Osteoblast (primary cell): Measurements from ENCODE around the gene CDKAL1. TPM values are rescaled to one million over a fixed set of nuclear protein-coding genes. Genes with fewer than 3 reads are reported as not detected.
A peak's percentile ranks its signal among the peaks of the same experiment; 100 is the strongest.

Experiments used
- DNase-seq: peaks from one replicate; pipeline ENCODE4 v3.0.0; 2011; ENCODE audit warnings: low spot score, mixed read lengths; ENCODE audit not compliant: insufficient read length; ENCODE audit errors: missing footprints
- H2AFZ ChIP-seq: 2 replicates; pipeline ENCODE4 v1.6.0; 2011; ENCODE audit warnings: mild to moderate bottlenecking, low read length
- H3K27ac ChIP-seq: 2 replicates; pipeline ENCODE4 v1.5.1; 2011; ENCODE audit warnings: mild to moderate bottlenecking, low read depth, low read length, moderate library complexity
- H3K27me3 ChIP-seq: 2 replicates; pipeline ENCODE4 v1.6.0; 2012; ENCODE audit warnings: mild to moderate bottlenecking, control low read depth, inconsistent platforms, low read length, moderate library complexity; ENCODE audit not compliant: insufficient read depth
- H3K36me3 ChIP-seq: 2 replicates; pipeline ENCODE4 v1.5.1; 2011; ENCODE audit warnings: mild to moderate bottlenecking, low read length, control low read depth, moderate library complexity; ENCODE audit not compliant: insufficient read depth
- H3K4me1 ChIP-seq: 2 replicates; pipeline ENCODE4 v1.5.1; 2011; ENCODE audit warnings: mild to moderate bottlenecking, low read length, control low read depth, moderate library complexity; ENCODE audit not compliant: insufficient read depth
- H3K4me2 ChIP-seq: 2 replicates; pipeline ENCODE4 v1.6.0; 2011; ENCODE audit warnings: mild to moderate bottlenecking, low read length; ENCODE audit not compliant: insufficient read depth
- H3K4me3 ChIP-seq: fragments of 200-600 bp; sonication (generic); 3 replicates; pipeline ENCODE4 v1.5.1; 2012; ENCODE audit warnings: mild to moderate bottlenecking, low read length, inconsistent platforms; ENCODE audit not compliant: insufficient read depth
- H3K79me2 ChIP-seq: 2 replicates; pipeline ENCODE4 v1.6.0; 2012; ENCODE audit warnings: mild to moderate bottlenecking, low read length, control low read depth, inconsistent platforms; ENCODE audit not compliant: insufficient read depth
- H3K9me3 ChIP-seq: 2 replicates; pipeline ENCODE4 v1.5.1; 2011; ENCODE audit warnings: low read depth, low read length, control low read depth
- H4K20me1 ChIP-seq: 2 replicates; pipeline ENCODE4 v1.6.0; 2012; ENCODE audit warnings: mild to moderate bottlenecking, low read length, control low read depth; ENCODE audit not compliant: insufficient read depth
- total RNA-seq: library from RNA; depleted of rRNA; stranded (reverse); fragments of >200 nt; gene quantifications from 2 replicates; pipeline ENCODE4 v1.2.3, GENCODE V29; 2012
- TF ChIP-seq, protein P1 (sequence below): IDR thresholded peaks from 2 replicates; pipeline ENCODE4 v1.5.1; 2011; ENCODE audit warnings: mild to moderate bottlenecking, low read depth, low read length, moderate library complexity; ENCODE audit errors: extremely low read depth

The CDKAL1 gene
- total RNA-seq, 1 donor: 18.5 TPM

DNA sequence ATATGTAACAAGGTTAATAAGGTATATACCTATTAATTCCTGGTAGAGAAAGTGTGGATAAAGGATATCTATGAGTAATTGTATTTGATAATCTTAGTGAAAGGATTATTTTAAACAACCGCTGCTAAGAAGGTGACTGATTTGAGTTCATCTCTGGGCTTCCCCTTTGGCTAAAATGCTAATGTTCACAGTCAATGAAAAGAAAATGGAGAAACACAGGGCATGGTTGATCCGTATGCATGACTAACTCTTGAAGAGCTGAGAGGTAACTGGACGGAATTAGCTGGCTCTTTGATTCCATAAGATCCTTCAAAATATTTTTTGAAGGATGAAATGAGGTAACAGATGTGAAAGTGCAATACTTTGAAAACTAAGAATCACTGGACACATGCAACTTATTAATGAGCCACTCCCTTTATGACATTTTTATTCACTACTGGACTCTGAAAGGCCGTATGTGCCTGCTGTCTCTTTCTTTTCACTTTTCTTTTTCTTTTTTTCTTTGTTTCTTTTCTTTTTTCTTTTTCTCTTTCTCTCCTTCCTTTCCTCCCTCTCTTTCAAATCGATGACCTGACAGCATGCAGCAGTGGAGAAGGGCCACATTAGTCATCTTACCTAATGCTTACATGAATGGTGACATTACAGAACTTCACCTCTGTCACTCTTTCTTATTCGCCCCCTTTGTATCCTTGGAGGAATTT is 464.6 kb downstream of the CDKAL1 start:
- Histone ChIP-seq H3K79me2 (no peaks in the 10 kb centered on the region), H4K20me1 (no peaks in the 10 kb centered on the region), H3K36me3 (no peaks in the 10 kb centered on the region), H2AFZ (no peak overlapping the region), H3K27me3 (no peaks in the 10 kb centered on the region), H3K4me2 (no peak overlapping the region), H3K4me1 (peaks cover 32% of the 10 kb centered on the region), H3K4me3 (no peak overlapping the region), H3K27ac (no peak overlapping the region), H3K9me3 (no peaks in the 10 kb centered on the region)
- DNase-seq: no peak
- TF ChIP-seq, protein P1, sequence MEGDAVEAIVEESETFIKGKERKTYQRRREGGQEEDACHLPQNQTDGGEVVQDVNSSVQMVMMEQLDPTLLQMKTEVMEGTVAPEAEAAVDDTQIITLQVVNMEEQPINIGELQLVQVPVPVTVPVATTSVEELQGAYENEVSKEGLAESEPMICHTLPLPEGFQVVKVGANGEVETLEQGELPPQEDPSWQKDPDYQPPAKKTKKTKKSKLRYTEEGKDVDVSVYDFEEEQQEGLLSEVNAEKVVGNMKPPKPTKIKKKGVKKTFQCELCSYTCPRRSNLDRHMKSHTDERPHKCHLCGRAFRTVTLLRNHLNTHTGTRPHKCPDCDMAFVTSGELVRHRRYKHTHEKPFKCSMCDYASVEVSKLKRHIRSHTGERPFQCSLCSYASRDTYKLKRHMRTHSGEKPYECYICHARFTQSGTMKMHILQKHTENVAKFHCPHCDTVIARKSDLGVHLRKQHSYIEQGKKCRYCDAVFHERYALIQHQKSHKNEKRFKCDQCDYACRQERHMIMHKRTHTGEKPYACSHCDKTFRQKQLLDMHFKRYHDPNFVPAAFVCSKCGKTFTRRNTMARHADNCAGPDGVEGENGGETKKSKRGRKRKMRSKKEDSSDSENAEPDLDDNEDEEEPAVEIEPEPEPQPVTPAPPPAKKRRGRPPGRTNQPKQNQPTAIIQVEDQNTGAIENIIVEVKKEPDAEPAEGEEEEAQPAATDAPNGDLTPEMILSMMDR: no peak

DNA sequence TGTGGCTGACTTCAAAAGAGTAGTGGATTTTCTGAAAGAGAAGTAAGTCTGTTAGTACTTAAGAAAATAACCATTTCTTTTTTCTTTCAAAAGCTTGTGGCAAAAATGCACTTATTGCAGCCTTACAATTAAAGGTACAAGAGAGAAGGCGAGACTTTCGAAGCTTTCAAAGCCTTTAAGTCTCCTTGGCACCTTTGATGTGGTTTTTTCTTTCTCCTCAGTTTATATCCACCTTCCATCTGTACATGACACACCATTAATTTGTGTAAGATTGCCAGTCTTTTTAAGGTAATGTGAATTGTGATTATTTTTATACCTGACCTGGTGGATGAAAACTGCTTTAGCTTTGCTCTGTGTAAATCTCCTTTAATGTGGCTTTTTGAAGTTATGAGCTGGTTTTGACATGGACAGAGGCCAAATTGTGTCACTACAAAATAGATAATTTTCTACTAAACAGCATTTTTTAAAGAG is 466.1 kb downstream of the CDKAL1 start:
- H4K20me1 ChIP-seq: no peaks in the 10 kb centered on the region
- no peak overlapping the region for H3K4me3 ChIP-seq
- H3K4me2 ChIP-seq: no peak overlapping the region
- no peaks in the 10 kb centered on the region for H3K9me3 ChIP-seq
- H3K27me3 ChIP-seq: no peaks in the 10 kb centered on the region
- no peaks in the 10 kb centered on the region for H3K79me2 ChIP-seq
- peaks cover 46% of the 10 kb centered on the region for H3K4me1 ChIP-seq
- H3K27ac ChIP-seq: no peak overlapping the region
- no peak overlapping the region for H2AFZ ChIP-seq
- H3K36me3 ChIP-seq: no peaks in the 10 kb centered on the region
- DNase-seq: no peak
- TF ChIP-seq, protein P1: no peak

DNA sequence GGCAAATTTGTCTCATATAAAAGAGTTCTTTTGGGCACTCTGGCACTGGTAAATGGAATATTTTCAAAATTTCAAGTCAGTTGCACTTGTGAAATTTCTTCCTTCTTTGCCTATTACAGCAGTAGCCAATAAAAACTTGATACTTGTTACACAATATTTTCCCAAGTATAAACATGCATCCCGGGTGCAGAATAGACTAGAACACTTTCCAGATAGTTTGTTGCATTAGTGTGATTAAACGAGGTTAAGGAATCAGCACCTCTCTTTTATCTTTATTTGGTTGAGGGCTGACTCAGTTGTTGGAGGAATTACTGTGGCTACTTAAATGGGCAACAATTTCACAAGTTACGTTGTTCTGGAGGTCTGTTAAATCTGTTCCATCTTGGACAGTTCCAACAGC is 467.5 kb downstream of the CDKAL1 start:
- Histone ChIP-seq H3K27ac (no peak overlapping the region), H3K9me3 (no peaks in the 10 kb centered on the region), H3K79me2 (no peaks in the 10 kb centered on the region), H3K27me3 (no peaks in the 10 kb centered on the region), H3K36me3 (no peaks in the 10 kb centered on the region), H3K4me3 (no peak overlapping the region), H4K20me1 (no peaks in the 10 kb centered on the region), H2AFZ (no peak overlapping the region), H3K4me2 (no peak overlapping the region), H3K4me1 (peaks cover 56% of the 10 kb centered on the region)
- DNase-seq: no peak
- TF ChIP-seq, protein P1: no peak

DNA sequence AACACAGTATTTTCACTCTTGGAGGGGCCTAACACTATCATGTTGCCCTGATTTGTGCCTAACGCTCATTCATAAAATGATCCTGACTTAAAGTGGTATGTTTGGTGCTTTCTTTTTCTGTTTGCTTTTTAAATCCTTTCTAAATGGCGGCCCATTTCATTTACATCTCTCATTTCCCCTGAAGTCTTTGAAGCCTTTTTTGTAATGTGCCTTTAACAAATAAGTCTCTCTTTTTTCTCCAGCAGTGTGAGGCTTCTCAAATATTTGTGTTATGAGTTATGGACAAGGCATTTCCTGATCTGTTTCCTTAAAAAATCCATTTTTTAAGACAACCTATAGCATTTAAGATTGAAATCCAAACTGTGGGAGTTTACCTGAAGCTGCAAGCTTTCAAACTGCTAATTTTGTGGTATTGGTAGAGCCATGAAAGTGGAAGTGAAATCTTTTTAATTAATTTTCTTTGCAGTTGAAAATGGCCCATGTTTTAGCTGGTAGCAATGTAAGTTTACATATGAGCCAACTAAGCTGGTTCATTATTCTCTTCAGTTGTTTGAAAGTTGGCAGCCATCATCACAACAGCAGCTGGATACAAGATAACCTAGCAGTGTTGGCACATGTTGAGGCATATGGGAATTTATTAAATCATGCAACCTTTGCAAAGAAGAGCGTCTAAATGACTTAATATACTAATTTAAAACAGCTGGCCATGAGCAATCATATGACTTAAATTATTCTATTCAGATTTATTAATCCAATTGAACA is 469.7 kb downstream of the CDKAL1 start:
- DNase-seq: peak; percentile 25
- H3K27me3 ChIP-seq: no peaks in the 10 kb centered on the region
- no peaks in the 10 kb centered on the region for H3K36me3 ChIP-seq
- no peaks in the 10 kb centered on the region for H4K20me1 ChIP-seq
- peak overlapping the region; percentile 60 for H2AFZ ChIP-seq
- H3K4me3 ChIP-seq: peak overlapping the region; percentile 19
- peak overlapping the region; percentile 71 for H3K27ac ChIP-seq
- H3K79me2 ChIP-seq: no peaks in the 10 kb centered on the region
- H3K4me1 ChIP-seq: peaks cover 47% of the 10 kb centered on the region
- H3K9me3 ChIP-seq: no peaks in the 10 kb centered on the region
- TF ChIP-seq, protein P1: no peak
- peak overlapping the region; percentile 68 for H3K4me2 ChIP-seq
